Natural killer cell treated with Interleukin-12 subunit alpha and Interleukin-12 subunit beta and Interleukin-15 and Interleukin-18, amount 100 ng/mL, for 72 hours (primary cell): ENCODE results near the gene PARVA. TPM values are rescaled to one million over a fixed set of nuclear protein-coding genes. Genes with fewer than 3 reads are reported as not detected.

Experiments used
- ATAC-seq, 2 donors: fragments of 150-1000 bp; cut with Tn5 transposase in 1 of 2; sonication (Bioruptor Pico), chemical (Tn5 transposase) in 1 of 2; 2 replicates each; pipeline ENCODE4 v1.10.0; 2021
- DNase-seq: peaks from one replicate; pipeline ENCODE4 v3.0.0; 2022; ENCODE audit warnings: low spot score
- H3K27ac Mint-ChIP-seq, 2 donors: 1 replicate in 1 of 2; 2 replicates in 1 of 2; pipeline ENCODE4 v1.8.0; 2022; ENCODE audit warnings: mixed read lengths in 2 of 2, mild to moderate bottlenecking in 1 of 2, moderate library complexity in 1 of 2
- H3K27me3 Mint-ChIP-seq, 2 donors: 1 replicate in 1 of 2; 2 replicates in 1 of 2; pipeline ENCODE4 v1.8.0; 2022; ENCODE audit warnings: mixed read lengths in 2 of 2
- H3K36me3 Mint-ChIP-seq: one replicate; pipeline ENCODE4 v1.8.0; 2022; ENCODE audit warnings: mixed read lengths
- H3K4me1 Mint-ChIP-seq, 2 donors: 1 replicate in 1 of 2; 2 replicates in 1 of 2; pipeline ENCODE4 v1.8.0; 2022; ENCODE audit warnings: low read depth in 2 of 2, mixed read lengths in 2 of 2, mild to moderate bottlenecking in 1 of 2
- H3K4me3 Mint-ChIP-seq: one replicate; pipeline ENCODE4 v1.8.0; 2022; ENCODE audit warnings: mixed read lengths
- H3K9me3 Mint-ChIP-seq: 2 replicates; pipeline ENCODE4 v1.8.0; 2022; ENCODE audit warnings: mixed read lengths
- total RNA-seq, 2 donors: library from RNA; stranded (reverse); gene quantifications; one replicate each; pipeline ENCODE4 v1.2.3, GENCODE V29; 2022

The PARVA gene
- total RNA-seq, 2 donors from 2014 or later: not detected

DNA sequence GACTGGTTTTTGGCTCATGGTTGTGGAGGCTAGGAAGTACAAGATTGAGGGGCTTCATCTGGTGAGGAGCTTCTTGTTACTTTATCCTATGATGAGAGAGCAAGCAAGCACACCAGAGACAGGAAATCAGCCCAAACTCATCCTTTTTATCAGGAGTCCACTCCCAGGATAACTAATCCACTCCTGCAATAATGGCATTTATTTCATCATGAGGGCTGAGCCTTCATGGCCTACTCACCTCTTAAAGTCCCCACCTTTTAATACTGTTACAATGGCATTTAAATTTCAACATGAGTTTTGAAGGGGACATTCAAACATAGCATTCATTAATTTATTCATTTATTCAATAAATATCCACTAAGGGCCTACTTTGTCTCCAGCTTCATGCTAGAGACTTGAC is 60.9 kb downstream of the PARVA start:
- H3K27ac Mint-ChIP-seq: no peak overlapping the region
- H3K9me3 Mint-ChIP-seq: no peaks in the 10 kb centered on the region
- no peaks in the 10 kb centered on the region for H3K4me1 Mint-ChIP-seq
- H3K36me3 Mint-ChIP-seq: no peaks in the 10 kb centered on the region
- no peak for DNase-seq
- no peak for ATAC-seq
- H3K4me3 Mint-ChIP-seq: no peak overlapping the region
- peaks cover 18 to 26% of the 10 kb centered on the region in 2 donors for H3K27me3 Mint-ChIP-seq

GRCh38 chr11:12439615-12440014 is 62.2 kb downstream of the PARVA start:
- Mint-ChIP-seq H3K27me3 (peaks cover 17 to 22% of the 10 kb centered on the region in 2 donors), H3K27ac (no peak overlapping the region), H3K9me3 (no peaks in the 10 kb centered on the region), H3K4me3 (no peak overlapping the region), H3K4me1 (no peaks in the 10 kb centered on the region), H3K36me3 (no peaks in the 10 kb centered on the region)
- DNase-seq: no peak
- no peak for ATAC-seq

- no peaks in the 10 kb centered on the region for H3K9me3 Mint-ChIP-seq
- no peaks in the 10 kb centered on the region for H3K4me1 Mint-ChIP-seq
- no peak overlapping the region for H3K4me3 Mint-ChIP-seq
- DNase-seq (no peak), ATAC-seq (no peak)
- no peaks in the 10 kb centered on the region for H3K36me3 Mint-ChIP-seq
- no peak overlapping the region for H3K27ac Mint-ChIP-seq
- peaks cover 14 to 15% of the 10 kb centered on the region in 2 donors for H3K27me3 Mint-ChIP-seq
Observed at GRCh38 chr11:12440565-12440964, 63.2 kb downstream of the PARVA start.

GRCh38 chr11:12441231-12441861 is 64.0 kb downstream of the PARVA start:
- no peaks in the 10 kb centered on the region for H3K36me3 Mint-ChIP-seq
- DNase-seq: no peak
- H3K4me3 Mint-ChIP-seq: no peak overlapping the region
- H3K4me1 Mint-ChIP-seq: no peaks in the 10 kb centered on the region
- peaks cover 10 to 12% of the 10 kb centered on the region in 2 donors for H3K27me3 Mint-ChIP-seq
- H3K9me3 Mint-ChIP-seq: no peaks in the 10 kb centered on the region
- ATAC-seq: no peak
- H3K27ac Mint-ChIP-seq: no peak overlapping the region

DNA sequence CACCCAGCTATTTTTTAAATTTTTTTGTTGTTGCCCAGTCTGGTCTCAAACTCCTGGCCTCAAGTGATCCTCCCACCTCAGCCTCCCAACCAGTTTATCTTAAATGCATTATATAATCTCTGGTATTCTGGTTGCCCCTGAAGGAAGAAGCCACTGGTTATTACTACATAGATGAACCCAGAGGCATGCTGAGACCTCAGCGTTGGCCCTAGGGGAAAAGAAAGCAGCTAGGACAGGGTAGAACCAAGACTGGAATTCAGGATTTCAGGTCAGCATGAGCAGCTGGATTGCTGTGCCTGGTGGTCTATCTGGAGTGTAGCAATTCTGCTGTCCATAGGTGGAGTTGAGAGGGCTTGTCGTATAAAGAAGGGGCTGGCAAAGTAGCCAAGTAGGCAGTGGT is 67.2 kb downstream of the PARVA start:
- ATAC-seq: peak in 1 of 2 donors; percentile 11
- Mint-ChIP-seq H3K36me3 (no peaks in the 10 kb centered on the region), H3K27ac (no peak overlapping the region), H3K9me3 (no peaks in the 10 kb centered on the region), H3K27me3 (peaks cover 19 to 25% of the 10 kb centered on the region in 2 donors), H3K4me3 (no peak overlapping the region), H3K4me1 (no peaks in the 10 kb centered on the region)
- DNase-seq: no peak

GRCh38 chr11:12445001-12445400 is 67.6 kb downstream of the PARVA start:
- peaks cover 18 to 27% of the 10 kb centered on the region in 2 donors for H3K27me3 Mint-ChIP-seq
- DNase-seq: no peak
- H3K27ac Mint-ChIP-seq: no peak overlapping the region
- no peak overlapping the region for H3K4me3 Mint-ChIP-seq
- H3K36me3 Mint-ChIP-seq: no peaks in the 10 kb centered on the region
- H3K4me1 Mint-ChIP-seq: no peaks in the 10 kb centered on the region
- peak; percentile 5 to 25 for ATAC-seq
- H3K9me3 Mint-ChIP-seq: no peaks in the 10 kb centered on the region

GRCh38 chr11:12446863-12447262 is 69.5 kb downstream of the PARVA start:
- no peak overlapping the region for H3K27ac Mint-ChIP-seq
- ATAC-seq: no peak

GRCh38 chr11:12448131-12448939 is 71.0 kb downstream of the PARVA start:
- Mint-ChIP-seq H3K9me3 (no peaks in the 10 kb centered on the region), H3K36me3 (no peaks in the 10 kb centered on the region), H3K4me1 (no peaks in the 10 kb centered on the region), H3K27ac (no peak overlapping the region), H3K27me3 (peaks cover 21 to 24% of the 10 kb centered on the region in 2 donors), H3K4me3 (no peak overlapping the region)
- ATAC-seq (no peak), DNase-seq (no peak)

More at GRCh38 chr11:12446863-12447262, 69.5 kb downstream of the PARVA start:
- DNase-seq: no peak
- Mint-ChIP-seq H3K4me1 (no peaks in the 10 kb centered on the region), H3K36me3 (no peaks in the 10 kb centered on the region), H3K9me3 (no peaks in the 10 kb centered on the region), H3K4me3 (no peak overlapping the region), H3K27me3 (peaks cover 18 to 27% of the 10 kb centered on the region in 2 donors)

DNA sequence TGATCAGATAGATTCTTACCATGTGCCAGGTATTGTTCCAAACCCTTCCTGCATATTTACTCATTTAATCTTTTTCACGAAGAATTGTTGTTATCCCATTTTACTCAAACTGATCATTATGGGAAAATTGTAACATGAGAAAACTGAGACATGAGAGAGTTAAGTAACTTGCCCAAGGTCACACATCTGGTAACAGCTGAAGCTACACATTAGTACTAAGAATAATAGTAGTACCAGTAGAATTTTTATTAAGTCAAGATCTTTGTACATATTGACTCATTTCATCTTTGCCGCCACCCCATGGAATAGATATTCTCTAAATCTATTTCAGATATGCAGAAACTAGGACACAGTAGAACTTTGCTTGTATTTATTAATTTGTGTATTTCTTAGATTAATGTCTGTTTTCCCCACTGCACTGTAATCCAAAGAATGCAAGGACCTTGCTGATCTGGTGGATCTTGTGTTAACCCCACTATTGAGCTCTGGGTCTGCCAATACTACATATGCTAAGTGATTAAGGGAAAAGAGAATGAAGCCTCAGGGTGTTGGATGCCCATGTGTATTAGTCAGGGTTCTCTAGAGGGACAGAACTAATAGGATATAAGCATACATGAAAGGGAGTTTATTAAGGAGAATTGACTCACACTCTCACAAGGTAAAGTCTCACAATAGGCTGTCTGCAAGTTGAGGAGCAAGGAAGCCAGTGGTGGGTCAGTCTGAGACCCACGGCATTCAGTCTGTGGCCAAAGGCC is 72.8 kb downstream of the PARVA start:
- Mint-ChIP-seq H3K27me3 (peaks cover 21 to 23% of the 10 kb centered on the region in 2 donors), H3K4me1 (no peaks in the 10 kb centered on the region), H3K9me3 (no peaks in the 10 kb centered on the region), H3K4me3 (no peak overlapping the region), H3K27ac (no peak overlapping the region), H3K36me3 (no peaks in the 10 kb centered on the region)
- ATAC-seq (no peak), DNase-seq (no peak)

DNA sequence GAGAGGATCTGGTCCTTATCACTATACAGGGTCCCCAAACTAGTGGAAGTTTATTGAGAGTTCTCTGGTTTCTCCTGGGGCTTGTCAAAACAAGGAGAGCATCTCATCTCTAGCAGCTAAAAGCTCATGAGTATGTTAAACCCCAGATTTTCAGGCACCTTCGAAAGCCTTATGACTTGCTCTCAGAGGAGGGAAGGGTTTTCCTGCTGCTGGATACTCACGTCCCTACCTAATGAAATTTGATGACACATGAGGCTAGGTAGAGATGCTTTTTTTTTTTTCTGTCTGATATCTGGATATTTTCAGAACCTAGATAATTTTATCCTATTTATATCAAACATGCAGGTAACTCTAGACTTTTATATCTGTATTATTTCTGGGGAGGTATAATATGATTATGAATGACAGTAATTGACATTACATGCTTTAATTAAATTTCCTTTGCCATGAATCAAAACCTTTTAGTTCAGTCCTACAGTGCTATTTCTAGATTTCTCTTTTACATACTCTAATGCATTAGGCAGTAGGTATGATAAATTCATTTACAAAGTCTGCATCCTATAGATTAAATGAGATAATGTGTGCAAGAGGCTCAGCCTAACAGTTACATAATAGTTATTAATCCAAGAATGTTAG is 73.9 kb downstream of the PARVA start:
- H3K4me1 Mint-ChIP-seq: no peaks in the 10 kb centered on the region
- H3K36me3 Mint-ChIP-seq: no peaks in the 10 kb centered on the region
- H3K27ac Mint-ChIP-seq: no peak overlapping the region
- DNase-seq (no peak), ATAC-seq (no peak)
- H3K27me3 Mint-ChIP-seq: peaks cover 28 to 30% of the 10 kb centered on the region in 2 donors
- H3K9me3 Mint-ChIP-seq: no peaks in the 10 kb centered on the region
- H3K4me3 Mint-ChIP-seq: no peak overlapping the region

DNA sequence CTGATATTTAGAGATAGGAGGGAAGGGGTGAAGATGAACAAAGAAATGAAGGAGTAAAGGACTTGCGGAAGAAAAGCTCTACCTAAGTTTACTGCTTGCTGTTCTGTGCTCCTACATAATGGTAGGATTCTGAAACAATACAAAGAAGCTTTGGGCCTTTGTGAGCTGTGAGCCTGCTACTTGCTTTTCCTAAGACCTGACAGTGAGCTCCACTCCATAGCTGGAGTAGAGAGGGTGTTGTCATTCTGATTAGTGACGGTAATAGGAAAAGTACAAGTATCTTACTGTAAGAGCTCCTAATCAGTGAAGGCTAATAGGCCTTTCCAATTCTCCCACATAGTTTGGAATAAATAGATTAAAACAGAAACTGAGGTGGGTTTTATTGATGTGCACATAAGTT is 75.9 kb downstream of the PARVA start:
- Mint-ChIP-seq H3K27ac (no peak overlapping the region), H3K36me3 (no peaks in the 10 kb centered on the region), H3K9me3 (no peaks in the 10 kb centered on the region), H3K4me3 (no peak overlapping the region), H3K27me3 (peaks cover 32 to 33% of the 10 kb centered on the region in 2 donors), H3K4me1 (no peaks in the 10 kb centered on the region)
- DNase-seq (no peak), ATAC-seq (no peak)

GRCh38 chr11:12454782-12455181 is 77.4 kb downstream of the PARVA start:
- no peak for ATAC-seq
- Mint-ChIP-seq H3K36me3 (no peaks in the 10 kb centered on the region), H3K4me1 (no peaks in the 10 kb centered on the region), H3K9me3 (no peaks in the 10 kb centered on the region), H3K27me3 (peaks cover 26 to 28% of the 10 kb centered on the region in 2 donors), H3K27ac (no peak overlapping the region), H3K4me3 (no peak overlapping the region)
- DNase-seq: no peak

- no peaks in the 10 kb centered on the region for H3K9me3 Mint-ChIP-seq
- H3K36me3 Mint-ChIP-seq: no peaks in the 10 kb centered on the region
- no peaks in the 10 kb centered on the region for H3K4me1 Mint-ChIP-seq
- no peak overlapping the region for H3K4me3 Mint-ChIP-seq
- no peak overlapping the region for H3K27ac Mint-ChIP-seq
- H3K27me3 Mint-ChIP-seq: peaks cover 26 to 28% of the 10 kb centered on the region in 2 donors
- ATAC-seq: no peak
- DNase-seq: no peak
Observed at GRCh38 chr11:12455938-12456337, 78.6 kb downstream of the PARVA start.
